GM21528 (cell line): ENCODE results near the gene A3GALT2.

ENCODE experiments used
- ATAC-seq: cut with Tn5 transposase; IDR thresholded peaks from one replicate; pipeline ENCODE4 v1.9.1; 2021; ENCODE audit warnings: mild to moderate bottlenecking, moderate library complexity; ENCODE audit not compliant: unreplicated experiment, low FRiP score

The A3GALT2 gene

GRCh38 chr1:33320619-33321165, at the start of gene A3GALT2:
Gene A3GALT2, minus strand, starts transcription at chr1:33321098. Its CDS starts 0 bp downstream, at chr1:33321098.
- no peak for ATAC-seq

DNA sequence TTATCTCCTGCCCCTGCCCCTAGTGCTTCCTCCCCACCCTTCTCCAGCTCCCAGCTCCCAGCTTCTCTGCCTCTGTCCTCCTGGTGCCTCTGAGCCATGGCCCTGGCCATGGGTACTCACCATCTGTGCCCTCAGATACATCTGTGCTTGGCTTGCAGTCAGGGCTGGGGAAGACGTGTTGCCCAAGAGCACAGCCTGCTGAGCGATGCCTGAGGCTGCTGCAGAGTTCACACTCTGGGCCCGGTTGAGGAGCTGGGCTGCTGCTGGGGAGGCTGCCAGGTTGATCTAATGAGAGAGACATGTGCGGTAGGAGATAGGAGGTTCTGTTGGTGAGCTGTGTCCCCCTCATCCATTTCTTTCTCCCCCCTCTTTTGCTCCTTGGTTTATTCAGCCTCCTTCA, 49.4 kb upstream of the A3GALT2 start:
- no peak for ATAC-seq

GRCh38 chr1:33369764-33370163, 48.9 kb upstream of the A3GALT2 start:
- no peak for ATAC-seq

GRCh38 chr1:33369081-33369480, 48.2 kb upstream of the A3GALT2 start:
- ATAC-seq: no peak

DNA sequence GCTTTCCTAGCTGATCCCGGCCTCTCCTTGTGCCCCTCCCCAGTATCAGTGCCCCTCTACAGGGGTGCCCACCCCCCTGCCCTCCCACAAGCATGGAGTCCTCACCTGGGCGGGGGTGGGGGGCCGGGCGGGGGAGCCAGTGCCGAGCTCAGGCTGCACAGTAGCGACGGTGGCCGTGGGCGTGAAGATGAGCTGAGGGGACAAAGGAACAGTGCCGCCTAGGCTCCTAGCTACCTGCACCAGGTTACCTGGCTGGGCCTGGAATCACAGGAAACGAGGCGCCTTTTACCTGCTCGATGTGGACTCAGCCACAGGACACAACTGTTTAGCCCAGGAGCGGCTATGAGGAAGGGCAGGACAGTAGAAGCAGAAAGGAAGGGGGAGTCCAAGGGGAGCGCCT, 47.5 kb upstream of the A3GALT2 start:
- no peak for ATAC-seq

GRCh38 chr1:33367485-33368405, 46.8 kb upstream of the A3GALT2 start:
- no peak for ATAC-seq

- no peak for ATAC-seq
Observed at GRCh38 chr1:33366762-33367484, 46.0 kb upstream of the A3GALT2 start.

DNA sequence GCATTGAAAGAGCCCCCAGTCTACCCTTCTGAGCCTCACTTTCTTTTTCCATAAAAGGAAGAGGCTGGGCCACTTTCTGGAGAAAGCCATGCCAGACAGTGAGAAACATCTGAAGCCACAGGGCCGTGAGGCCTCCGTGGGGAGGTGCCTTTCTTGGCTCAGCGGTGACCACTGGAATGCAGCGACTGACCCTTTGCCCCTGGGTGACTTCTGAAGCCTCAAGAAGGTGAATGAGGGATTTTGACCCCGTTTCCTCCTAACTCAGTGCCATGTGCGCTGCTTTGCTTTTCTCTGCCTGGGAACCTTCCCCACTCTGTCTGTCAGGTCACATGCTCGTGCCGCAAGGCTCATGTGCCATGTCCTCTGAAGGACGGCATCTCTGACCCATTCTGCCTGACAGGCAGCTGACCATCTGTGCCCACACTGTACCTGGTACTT, 44.7 kb upstream of the A3GALT2 start:
- ATAC-seq: no peak

- no peak for ATAC-seq
Observed at GRCh38 chr1:33364565-33364918, 43.6 kb upstream of the A3GALT2 start.

GRCh38 chr1:33363470-33363861, 42.6 kb upstream of the A3GALT2 start:
- ATAC-seq: no peak

- no peak for ATAC-seq
Observed at GRCh38 chr1:33363021-33363420, 42.1 kb upstream of the A3GALT2 start.

GRCh38 chr1:33361532-33362235, 40.8 kb upstream of the A3GALT2 start:
- ATAC-seq: no peak

DNA sequence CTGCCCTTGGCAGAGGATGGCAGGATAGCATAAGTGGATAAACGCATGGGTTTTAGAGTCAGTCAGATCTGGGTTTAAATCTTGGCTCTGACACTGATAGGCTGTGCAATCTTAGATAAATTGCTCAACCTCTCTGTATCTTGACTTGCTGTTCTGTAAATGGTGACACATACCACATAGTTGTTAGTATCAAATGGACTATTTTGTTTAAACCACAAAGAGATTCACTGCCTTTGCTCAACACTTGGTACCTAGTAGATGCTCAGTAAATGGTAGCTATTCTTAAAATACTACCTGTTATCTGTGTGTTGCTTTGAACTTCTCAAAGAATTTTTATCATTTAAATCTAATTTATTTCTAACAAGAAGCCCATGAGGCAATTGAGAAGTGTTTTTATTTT, 39.5 kb upstream of the A3GALT2 start:
- no peak for ATAC-seq

DNA sequence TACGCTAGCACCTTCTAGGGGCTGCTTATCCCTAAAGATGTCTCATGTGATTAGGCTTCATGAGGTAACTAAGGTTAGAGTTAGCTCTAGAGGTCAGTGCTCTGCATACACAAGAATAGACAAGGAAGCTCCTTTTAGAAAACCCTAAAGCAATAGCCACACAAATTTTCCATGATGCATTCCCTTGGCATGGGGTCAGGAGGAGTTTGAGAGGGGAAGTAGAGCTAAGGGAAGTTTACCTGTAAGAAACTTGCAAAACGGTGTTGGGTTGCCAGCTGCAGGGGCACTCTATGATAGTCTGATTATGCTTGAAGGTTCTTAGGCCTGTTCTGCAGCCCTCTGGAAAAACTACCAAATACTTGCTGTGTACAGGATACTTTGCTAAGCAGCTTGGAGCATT, 39.0 kb upstream of the A3GALT2 start:
- ATAC-seq: no peak

GRCh38 chr1:33358795-33359503, 38.1 kb upstream of the A3GALT2 start:
- no peak for ATAC-seq

DNA sequence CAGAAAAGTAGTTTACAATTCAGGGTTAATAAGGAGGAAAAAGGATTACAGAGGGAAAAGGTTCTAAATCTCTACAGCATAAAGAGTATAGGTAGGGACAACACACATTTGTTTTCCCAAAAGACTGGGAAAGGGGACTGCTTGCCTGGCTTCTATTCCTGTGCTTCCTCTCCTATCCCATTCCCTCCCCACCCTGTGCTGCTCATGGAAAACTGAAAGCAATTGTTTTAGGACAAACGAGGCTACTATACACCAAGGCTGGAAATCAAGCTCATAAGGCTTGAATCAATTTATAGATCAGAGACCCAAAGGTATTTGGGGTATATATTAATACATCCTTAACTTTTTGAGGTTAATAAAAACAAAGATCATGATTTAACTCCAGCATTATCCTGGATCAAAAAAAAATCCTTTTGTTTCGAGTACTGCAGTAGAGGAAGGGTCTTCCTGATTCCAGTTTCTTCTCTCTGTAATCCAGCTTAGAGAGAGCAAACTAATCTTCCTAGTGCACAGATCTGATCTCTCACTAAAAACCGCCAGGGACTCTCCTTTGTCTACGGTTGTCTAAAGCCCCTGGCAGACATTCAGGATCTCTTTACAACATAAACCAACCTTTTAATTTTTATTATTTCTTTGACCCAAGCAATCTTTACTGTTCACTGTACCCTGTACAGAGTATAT, 37.4 kb upstream of the A3GALT2 start:
- no peak for ATAC-seq

- ATAC-seq: no peak
Observed at GRCh38 chr1:33357099-33357498, 36.2 kb upstream of the A3GALT2 start.

GRCh38 chr1:33354707-33355316, 33.9 kb upstream of the A3GALT2 start:
- no peak for ATAC-seq

DNA sequence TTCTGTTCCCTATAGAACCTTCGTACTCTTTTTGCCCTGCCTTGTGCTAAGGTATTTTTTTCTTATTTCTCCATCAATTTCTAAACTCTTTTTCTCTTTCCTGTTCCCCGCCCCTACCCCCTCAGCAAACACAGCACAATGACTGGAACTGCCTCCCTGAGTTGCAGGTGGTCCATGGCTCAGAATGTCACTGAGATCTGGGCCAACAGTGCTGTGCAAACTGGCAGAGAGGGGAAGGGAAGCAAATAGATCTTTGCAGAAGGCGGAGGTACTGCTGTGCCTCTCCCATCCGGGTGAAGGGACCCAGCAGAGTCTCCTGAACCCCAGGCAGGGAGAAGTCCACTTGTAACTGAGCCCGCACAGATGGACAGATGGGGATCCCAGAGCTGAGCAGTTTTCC, 32.6 kb upstream of the A3GALT2 start:
- no peak for ATAC-seq
